WTC11 (cell line): Measurements from ENCODE around the gene TMEM19. TPM values are rescaled to one million over a fixed set of nuclear protein-coding genes. Genes with fewer than 3 reads are reported as not detected.

Experiments used
- ATAC-seq: fragments of 200-7000 bp; cut with Tn5 transposase; 2 replicates; pipeline ENCODE4 v1.10.0; 2021; ENCODE audit warnings: mild to moderate bottlenecking, moderate library complexity
- CTCF ChIA-PET: fragments of 300-600 bp; sonication (Branson Sonifier 250); formaldehyde crosslinking; loops from one replicate; lab custom pipeline; 2021; ENCODE audit warnings: antibody characterized with exemption; lab: Charles Lee
- POLR2A ChIA-PET: fragments of 350-600 bp; sonication (Branson Sonifier 250); formaldehyde crosslinking; loops from one replicate; lab custom pipeline; 2021; ENCODE audit warnings: antibody characterized with exemption; lab: Charles Lee
- DNase-seq: peaks from one replicate; pipeline ENCODE4 v3.0.0; 2021; ENCODE audit warnings: low spot score
- H3K27ac Mint-ChIP-seq: 2 replicates; pipeline ENCODE4 v1.8.0; 2021; ENCODE audit warnings: mixed read lengths
- H3K27me3 Mint-ChIP-seq: 2 replicates; pipeline ENCODE4 v1.8.0; 2021; ENCODE audit warnings: low read depth, mild to moderate bottlenecking, moderate library complexity, mixed read lengths
- H3K36me3 Mint-ChIP-seq: 2 replicates; pipeline ENCODE4 v1.8.0; 2021; ENCODE audit warnings: mixed read lengths
- H3K4me1 Mint-ChIP-seq: 2 replicates; pipeline ENCODE4 v1.8.0; 2022; ENCODE audit warnings: mixed read lengths
- H3K4me3 Mint-ChIP-seq: 2 replicates; pipeline ENCODE4 v1.8.0; 2021; ENCODE audit warnings: mild to moderate bottlenecking, moderate library complexity, mixed read lengths
- H3K9me3 Mint-ChIP-seq: 2 replicates; pipeline ENCODE4 v1.8.0; 2021; ENCODE audit warnings: mixed read lengths
- CREB1 ChIP-seq: sonication (generic); formaldehyde crosslinking; IDR thresholded peaks from 2 replicates; pipeline ENCODE4 v1.8.0; 2023; ENCODE audit warnings: mild to moderate bottlenecking, missing genetic modification reagents
- ETV6 ChIP-seq: sonication (generic); formaldehyde crosslinking; IDR thresholded peaks from 2 replicates; pipeline ENCODE4 v1.8.1; 2022; ENCODE audit warnings: mild to moderate bottlenecking, missing genetic modification reagents
- GRHL2 ChIP-seq: fragments of 250-450 bp; sonication (Bioruptor Pico); IDR thresholded peaks from 2 replicates; pipeline ENCODE4 v1.8.0; 2022; ENCODE audit warnings: mild to moderate bottlenecking, moderate library complexity; ENCODE audit not compliant: insufficient replicate concordance, severe bottlenecking
- JUN ChIP-seq: sonication (generic); formaldehyde crosslinking; IDR thresholded peaks from 2 replicates; pipeline ENCODE4 v1.8.0; 2023; ENCODE audit warnings: mild to moderate bottlenecking, missing genetic modification reagents
- MAX ChIP-seq: sonication (generic); formaldehyde crosslinking; IDR thresholded peaks from 2 replicates; pipeline ENCODE4 v1.8.0; 2022; ENCODE audit warnings: mild to moderate bottlenecking, missing genetic modification reagents
- NR1H2 ChIP-seq: sonication (generic); formaldehyde crosslinking; IDR thresholded peaks from 2 replicates; pipeline ENCODE4 v1.9.0; 2021; ENCODE audit warnings: mild to moderate bottlenecking, moderate library complexity, missing genetic modification reagents
- NR3C1 ChIP-seq: sonication (generic); formaldehyde crosslinking; conservative IDR thresholded peaks from 2 replicates; pipeline ENCODE4 v1.8.1; 2023; ENCODE audit warnings: low read depth, mild to moderate bottlenecking, missing genetic modification reagents
- SP1 ChIP-seq: sonication (generic); formaldehyde crosslinking; conservative IDR thresholded peaks from 2 replicates; pipeline ENCODE4 v1.8.1; 2022; ENCODE audit warnings: missing genetic modification reagents
- ZNF232 ChIP-seq: sonication (generic); formaldehyde crosslinking; IDR thresholded peaks from 2 replicates; pipeline ENCODE4 v1.8.0; 2022; ENCODE audit warnings: mild to moderate bottlenecking, missing genetic modification reagents
- ZNF512 ChIP-seq: sonication (generic); formaldehyde crosslinking; IDR thresholded peaks from 2 replicates; pipeline ENCODE4 v1.8.1; 2022; ENCODE audit warnings: missing genetic modification reagents, borderline replicate concordance
- ZNF671 ChIP-seq: fragments of 250-450 bp; sonication (Bioruptor Pico); IDR thresholded peaks from 2 replicates; pipeline ENCODE4 v1.8.0; 2021; ENCODE audit warnings: mild to moderate bottlenecking
- total RNA-seq: library from RNA; stranded (reverse); gene quantifications from 3 replicates; pipeline ENCODE4 v1.2.3, GENCODE V29; 2021
- TF ChIP-seq, protein P1 (sequence below): fragments of 250-450 bp; sonication (Bioruptor Pico); conservative IDR thresholded peaks from 2 replicates; pipeline ENCODE4 v1.9.0; 2021; ENCODE audit warnings: mild to moderate bottlenecking
- TF ChIP-seq, protein P2 (sequence below): sonication (generic); formaldehyde crosslinking; IDR thresholded peaks from 2 replicates; pipeline ENCODE4 v1.8.0; 2023; ENCODE audit warnings: missing genetic modification reagents, mild to moderate bottlenecking, borderline replicate concordance
- TF ChIP-seq, protein P3 (sequence below): sonication (generic); formaldehyde crosslinking; IDR thresholded peaks from 2 replicates; pipeline ENCODE4 v1.8.1; 2023; ENCODE audit warnings: mild to moderate bottlenecking, missing genetic modification reagents, moderate library complexity

The TMEM19 gene
- total RNA-seq, 1 experiment from 2014 or later = 11.7 TPM

- Mint-ChIP-seq H3K4me3 (no peak overlapping the region), H3K36me3 (no peaks in the 10 kb centered on the region), H3K27me3 (no peaks in the 10 kb centered on the region; the same call in 1 of the 2 replicates), H3K4me1 (peaks cover 15% of the 10 kb centered on the region), H3K9me3 (no peaks in the 10 kb centered on the region), H3K27ac (no peak overlapping the region)
- CTCF ChIA-PET = interaction anchor here (1.0 to 3.7 kb wide), 4 partner anchors 10 to 108 kb away, joined by 3 to 44 read pairs (median 3); partner anchors contain the start of genes RAB21 and TMEM19
- ATAC-seq (no peak), DNase-seq (no peak)
- TF ChIP-seq ZNF512 (CRISPR knock-in tag) (no peak), CREB1 (CRISPR knock-in tag) (no peak), MAX (CRISPR knock-in tag) (no peak), ZNF671 (CRISPR knock-in tag) (no peak), NR3C1 (CRISPR knock-in tag) (no peak), ZNF232 (no peak), NR1H2 (CRISPR knock-in tag) (no peak), SP1 (CRISPR knock-in tag) (no peak), ETV6 (no peak), JUN (CRISPR knock-in tag) (no peak), GRHL2 (CRISPR knock-in tag) (no peak)
- TF ChIP-seq, protein P1, sequence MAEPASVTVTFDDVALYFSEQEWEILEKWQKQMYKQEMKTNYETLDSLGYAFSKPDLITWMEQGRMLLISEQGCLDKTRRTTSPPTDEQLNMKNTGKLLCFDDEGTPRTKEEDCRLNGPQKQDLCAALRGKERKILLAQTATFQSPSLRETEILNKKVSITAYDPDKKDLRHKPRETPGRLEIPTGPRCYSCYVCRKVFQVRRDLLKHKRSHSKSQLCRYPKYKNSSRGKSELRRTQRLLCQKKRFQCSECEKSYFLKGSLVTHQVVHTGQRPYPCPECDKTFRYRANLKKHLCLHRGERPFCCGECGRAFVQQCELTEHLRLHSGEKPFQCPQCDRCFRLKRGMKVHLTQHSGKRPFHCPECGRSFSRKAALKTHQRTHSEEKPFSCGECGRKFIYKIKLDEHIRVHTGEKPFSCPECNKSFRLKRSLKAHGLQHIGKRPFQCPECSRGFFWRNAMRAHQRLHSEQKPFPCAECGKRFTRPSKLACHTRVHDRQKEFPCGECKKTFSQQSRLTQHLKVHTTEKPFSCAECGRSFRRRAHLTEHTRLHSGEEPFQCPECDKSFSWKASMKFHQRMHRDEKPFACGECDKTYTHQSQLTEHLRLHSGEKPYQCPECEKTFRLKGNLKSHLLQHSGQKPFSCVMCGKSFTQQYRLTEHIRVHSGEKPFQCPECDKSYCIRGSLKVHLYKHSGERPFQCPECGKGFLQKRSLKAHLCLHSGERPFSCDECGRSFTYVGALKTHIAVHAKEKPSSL (CRISPR knock-in tag) = no peak
- TF ChIP-seq, protein P2, sequence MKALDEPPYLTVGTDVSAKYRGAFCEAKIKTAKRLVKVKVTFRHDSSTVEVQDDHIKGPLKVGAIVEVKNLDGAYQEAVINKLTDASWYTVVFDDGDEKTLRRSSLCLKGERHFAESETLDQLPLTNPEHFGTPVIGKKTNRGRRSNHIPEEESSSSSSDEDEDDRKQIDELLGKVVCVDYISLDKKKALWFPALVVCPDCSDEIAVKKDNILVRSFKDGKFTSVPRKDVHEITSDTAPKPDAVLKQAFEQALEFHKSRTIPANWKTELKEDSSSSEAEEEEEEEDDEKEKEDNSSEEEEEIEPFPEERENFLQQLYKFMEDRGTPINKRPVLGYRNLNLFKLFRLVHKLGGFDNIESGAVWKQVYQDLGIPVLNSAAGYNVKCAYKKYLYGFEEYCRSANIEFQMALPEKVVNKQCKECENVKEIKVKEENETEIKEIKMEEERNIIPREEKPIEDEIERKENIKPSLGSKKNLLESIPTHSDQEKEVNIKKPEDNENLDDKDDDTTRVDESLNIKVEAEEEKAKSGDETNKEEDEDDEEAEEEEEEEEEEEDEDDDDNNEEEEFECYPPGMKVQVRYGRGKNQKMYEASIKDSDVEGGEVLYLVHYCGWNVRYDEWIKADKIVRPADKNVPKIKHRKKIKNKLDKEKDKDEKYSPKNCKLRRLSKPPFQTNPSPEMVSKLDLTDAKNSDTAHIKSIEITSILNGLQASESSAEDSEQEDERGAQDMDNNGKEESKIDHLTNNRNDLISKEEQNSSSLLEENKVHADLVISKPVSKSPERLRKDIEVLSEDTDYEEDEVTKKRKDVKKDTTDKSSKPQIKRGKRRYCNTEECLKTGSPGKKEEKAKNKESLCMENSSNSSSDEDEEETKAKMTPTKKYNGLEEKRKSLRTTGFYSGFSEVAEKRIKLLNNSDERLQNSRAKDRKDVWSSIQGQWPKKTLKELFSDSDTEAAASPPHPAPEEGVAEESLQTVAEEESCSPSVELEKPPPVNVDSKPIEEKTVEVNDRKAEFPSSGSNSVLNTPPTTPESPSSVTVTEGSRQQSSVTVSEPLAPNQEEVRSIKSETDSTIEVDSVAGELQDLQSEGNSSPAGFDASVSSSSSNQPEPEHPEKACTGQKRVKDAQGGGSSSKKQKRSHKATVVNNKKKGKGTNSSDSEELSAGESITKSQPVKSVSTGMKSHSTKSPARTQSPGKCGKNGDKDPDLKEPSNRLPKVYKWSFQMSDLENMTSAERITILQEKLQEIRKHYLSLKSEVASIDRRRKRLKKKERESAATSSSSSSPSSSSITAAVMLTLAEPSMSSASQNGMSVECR (CRISPR knock-in tag) = no peak
- TF ChIP-seq, protein P3, sequence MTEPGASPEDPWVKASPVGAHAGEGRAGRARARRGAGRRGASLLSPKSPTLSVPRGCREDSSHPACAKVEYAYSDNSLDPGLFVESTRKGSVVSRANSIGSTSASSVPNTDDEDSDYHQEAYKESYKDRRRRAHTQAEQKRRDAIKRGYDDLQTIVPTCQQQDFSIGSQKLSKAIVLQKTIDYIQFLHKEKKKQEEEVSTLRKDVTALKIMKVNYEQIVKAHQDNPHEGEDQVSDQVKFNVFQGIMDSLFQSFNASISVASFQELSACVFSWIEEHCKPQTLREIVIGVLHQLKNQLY (CRISPR knock-in tag) = no peak
- POLR2A ChIA-PET = no interaction called here
These were observed 58.8 kb downstream of the TMEM19 start for GRCh38 chr12:71744522-71745300.
